SU-DHL-6 (cell line): ENCODE results near the gene NAPA.

Experiments
- EZH2phosphoT487 ChIP-seq: fragments of 200-600 bp; sonication (generic), shearing (Covaris generic); conservative IDR thresholded peaks from 2 replicates; pipeline ENCODE4 v1.6.1; 2018; ENCODE audit warnings: mild to moderate bottlenecking, antibody characterized with exemption, low read length, moderate library complexity, mixed read lengths
- TF ChIP-seq, protein P1 (sequence below): fragments of 200-600 bp; sonication (generic); IDR thresholded peaks from one replicate; pipeline ENCODE4 v1.5.1; 2017; ENCODE audit warnings: antibody characterized with exemption, mild to moderate bottlenecking, low read length, moderate library complexity; ENCODE audit not compliant: insufficient read depth, poor library complexity, severe bottlenecking

DNA sequence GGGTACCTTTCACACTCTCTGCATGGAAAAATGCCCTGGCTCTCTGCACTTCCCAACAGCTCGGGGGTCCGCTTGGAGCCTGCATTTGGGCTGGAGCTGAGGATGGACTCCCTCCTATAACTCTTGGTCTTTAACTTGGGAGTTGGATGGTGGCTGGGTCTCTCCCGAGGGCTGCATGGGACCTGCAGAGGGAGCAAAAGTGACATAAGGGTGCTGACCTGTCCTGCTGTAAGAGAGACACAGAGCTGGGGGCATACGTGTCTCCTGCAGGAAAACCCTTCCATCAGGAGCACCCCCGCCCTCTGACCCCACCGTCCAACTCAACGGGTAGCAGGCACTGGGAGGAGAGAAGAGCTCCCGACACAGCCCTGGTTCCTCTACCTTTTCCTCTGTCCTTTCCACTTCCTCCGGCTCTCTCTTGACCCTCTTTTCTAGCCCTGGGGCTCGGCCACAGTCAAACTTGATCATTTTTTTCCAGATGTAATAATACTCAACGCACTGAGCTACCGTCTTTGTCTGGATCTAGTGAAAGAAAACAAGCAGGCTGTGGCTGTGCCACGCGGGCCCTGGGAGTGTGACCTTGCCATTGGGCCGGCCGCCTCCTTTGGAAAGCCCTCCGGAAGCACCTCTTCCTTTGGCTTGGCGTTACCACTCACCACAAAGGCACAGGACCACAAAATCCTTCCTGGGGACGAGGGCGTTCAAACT lies 6.8 kb upstream of the NAPA start:
- TF ChIP-seq, protein P1, sequence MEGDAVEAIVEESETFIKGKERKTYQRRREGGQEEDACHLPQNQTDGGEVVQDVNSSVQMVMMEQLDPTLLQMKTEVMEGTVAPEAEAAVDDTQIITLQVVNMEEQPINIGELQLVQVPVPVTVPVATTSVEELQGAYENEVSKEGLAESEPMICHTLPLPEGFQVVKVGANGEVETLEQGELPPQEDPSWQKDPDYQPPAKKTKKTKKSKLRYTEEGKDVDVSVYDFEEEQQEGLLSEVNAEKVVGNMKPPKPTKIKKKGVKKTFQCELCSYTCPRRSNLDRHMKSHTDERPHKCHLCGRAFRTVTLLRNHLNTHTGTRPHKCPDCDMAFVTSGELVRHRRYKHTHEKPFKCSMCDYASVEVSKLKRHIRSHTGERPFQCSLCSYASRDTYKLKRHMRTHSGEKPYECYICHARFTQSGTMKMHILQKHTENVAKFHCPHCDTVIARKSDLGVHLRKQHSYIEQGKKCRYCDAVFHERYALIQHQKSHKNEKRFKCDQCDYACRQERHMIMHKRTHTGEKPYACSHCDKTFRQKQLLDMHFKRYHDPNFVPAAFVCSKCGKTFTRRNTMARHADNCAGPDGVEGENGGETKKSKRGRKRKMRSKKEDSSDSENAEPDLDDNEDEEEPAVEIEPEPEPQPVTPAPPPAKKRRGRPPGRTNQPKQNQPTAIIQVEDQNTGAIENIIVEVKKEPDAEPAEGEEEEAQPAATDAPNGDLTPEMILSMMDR = no peak
- TF ChIP-seq EZH2phosphoT487 = no peak
